GM20431 (cell line): ENCODE measurements around the gene CYP3A4.
"Not testable (repeated sequence)": the region's sequence is repeated elsewhere in the genome, so short reads cannot be mapped to it uniquely, and the experiment has no call there.

Experiments used
- in situ Hi-C: fragments of 300-500 bp; cut with MseI, MboI; formaldehyde crosslinking; loops from one replicate; pipeline ENCODE4 v1.15.0; 2020; ENCODE audit warnings: low sequenced_read_pairs; ENCODE audit not compliant: unreplicated experiment

Gene CYP3A4

DNA sequence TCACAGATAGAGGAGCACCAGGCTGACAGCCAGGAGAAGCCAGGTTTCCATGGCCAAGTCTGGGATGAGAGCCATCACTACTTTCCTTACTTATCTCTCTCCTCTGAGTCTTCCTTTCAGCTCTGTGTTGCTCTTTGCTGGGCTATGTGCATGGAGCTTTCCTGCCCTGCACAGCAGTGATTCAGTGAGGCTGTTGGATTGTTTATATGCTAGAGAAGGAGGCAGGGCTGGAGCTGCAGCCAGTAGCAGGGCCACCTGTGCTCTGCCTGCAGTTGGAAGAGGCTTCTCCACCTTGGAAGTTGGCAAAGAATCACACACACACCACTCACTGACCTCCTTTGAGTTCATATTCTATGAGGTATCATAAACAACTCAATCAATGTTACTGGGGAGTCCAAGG lies at the start of gene CYP3A4:
CYP3A4 (minus strand) TSS at position 178 of the 400 bp plus-strand sequence; CDS start at position 75, 103 bp downstream.
- in situ Hi-C loops = no loop called here

DNA sequence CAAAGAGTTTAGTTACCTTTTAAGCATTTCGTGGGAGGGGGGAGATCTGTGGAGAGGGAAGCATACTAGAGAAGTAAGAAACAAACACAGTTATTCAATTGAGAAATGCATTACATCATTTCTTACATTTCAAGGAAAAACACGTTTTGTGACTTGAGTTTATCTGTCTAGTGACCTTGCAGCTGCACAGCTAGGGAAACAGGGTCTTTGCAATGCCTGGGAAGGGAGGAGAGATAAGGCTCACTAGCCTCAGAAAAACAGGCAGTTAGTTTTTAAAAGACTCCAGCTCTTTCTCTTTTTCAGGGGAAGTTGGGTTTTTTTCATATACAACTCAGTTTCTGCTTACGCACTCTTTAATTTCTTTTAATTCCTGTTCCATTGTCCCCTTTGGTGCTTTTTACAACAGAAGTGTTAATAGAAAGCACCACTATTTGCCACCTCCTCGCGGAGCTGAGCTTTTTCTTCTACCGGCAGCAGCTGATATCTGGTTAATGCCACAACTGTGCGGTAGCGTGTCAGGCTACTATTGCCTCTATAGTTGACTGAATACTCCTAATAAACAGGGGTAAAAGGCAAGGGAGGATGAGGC lies 49.4 kb upstream of the CYP3A4 start:
- in situ Hi-C loops = no loop called here

DNA sequence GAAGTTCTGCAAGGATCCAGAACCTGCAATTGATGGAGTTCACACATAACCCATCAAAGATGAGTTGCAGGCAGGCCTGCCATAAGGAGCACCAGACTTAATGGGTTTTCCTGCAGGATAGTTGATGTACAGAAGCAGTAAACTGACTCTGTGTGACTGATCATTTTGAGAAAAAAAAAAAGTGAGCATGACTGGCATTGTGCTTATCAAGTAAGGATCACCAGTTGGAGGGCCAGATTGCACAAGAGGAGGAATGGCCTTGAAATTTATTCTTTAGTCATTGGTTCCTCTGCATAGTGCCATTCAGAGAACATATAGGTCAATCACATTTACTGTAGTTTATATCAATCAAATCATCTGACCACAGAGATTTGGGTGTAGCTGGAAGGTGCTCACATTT lies 47.6 kb upstream of the CYP3A4 start:
- in situ Hi-C loops = no loop called here

DNA sequence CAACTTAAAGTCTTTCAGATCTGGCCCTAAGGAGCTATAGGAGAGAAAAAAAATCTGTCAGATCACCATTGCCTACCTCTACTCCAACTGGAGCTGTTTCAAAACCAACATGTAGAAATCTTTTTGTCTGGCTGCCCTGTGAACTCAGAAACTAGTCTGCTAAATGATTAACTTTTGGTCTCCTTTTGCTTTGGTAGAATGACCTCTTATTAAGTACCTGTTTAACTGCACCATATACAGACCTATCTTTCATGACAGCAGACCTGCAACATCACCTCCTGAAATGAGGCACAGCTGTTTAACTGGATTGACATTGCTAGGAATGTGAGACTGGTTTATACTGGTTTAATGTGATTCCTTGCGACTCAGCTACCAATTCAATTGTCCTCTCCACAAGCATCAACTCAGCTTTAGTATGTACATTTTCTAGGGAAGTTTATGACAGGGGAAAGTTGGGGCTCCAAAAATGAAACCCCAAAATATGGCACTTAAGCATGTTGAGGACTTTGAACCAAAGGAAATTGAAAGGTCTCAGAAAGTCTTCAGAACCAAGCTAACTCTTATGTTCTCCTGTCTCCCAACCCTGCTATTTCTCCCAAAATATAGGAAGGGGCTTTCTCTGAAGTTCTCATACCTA lies 45.7 kb upstream of the CYP3A4 start:
- in situ Hi-C loops = no loop called here

DNA sequence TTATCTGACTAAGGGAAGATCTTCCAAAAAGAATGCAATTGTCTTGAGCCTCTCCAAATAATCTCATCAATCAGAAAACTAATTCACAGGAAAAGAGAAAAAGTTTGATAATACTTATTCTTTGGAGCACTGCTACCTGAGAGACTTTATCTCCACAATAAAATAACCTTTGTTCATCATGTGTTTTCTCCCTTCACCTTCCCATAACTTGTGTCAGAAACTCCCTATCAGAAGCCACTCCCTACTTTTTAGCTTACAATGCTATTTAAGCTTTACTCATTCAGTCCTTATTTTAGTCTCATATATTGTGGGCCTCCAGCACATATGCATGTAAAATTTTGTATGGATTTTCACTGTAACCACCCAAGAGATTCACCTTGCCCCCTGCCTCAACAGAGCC lies 44.8 kb upstream of the CYP3A4 start:
- in situ Hi-C loops = no loop called here

DNA sequence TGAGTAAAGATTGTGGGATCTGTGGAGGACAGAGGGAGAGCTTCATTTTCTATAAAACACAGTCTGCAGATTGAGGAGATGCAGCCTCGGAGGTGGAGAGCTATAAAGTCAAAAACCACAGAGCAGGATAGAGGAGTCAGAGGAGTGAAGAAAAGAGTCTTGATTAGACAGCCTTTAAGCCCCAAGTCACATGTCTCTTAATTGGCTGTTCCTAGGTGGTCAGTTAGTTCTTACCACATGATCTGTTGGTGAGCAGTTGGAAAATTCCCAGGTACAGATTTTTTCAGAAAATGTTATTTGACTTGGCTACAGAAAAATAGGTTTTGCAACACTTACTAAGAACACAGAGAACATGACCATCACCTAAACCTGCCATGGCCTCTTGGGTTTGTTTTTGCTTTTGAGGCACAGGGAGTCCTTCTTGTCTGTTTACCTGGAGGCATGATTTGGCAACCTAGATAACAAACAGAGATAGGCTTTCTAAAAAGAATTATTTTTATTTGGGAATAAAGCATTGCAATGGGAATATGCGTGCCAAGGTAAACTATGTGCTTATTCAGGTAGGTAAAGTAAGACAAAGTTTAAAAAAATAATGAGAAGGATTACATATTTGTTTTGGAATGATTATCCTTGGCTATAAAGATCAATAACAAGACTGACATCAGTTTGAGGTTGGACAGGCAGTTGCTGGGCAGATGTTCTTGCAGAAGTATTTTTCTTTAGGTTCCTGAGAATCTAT lies 43.2 kb upstream of the CYP3A4 start:
- in situ Hi-C loops = no loop called here

DNA sequence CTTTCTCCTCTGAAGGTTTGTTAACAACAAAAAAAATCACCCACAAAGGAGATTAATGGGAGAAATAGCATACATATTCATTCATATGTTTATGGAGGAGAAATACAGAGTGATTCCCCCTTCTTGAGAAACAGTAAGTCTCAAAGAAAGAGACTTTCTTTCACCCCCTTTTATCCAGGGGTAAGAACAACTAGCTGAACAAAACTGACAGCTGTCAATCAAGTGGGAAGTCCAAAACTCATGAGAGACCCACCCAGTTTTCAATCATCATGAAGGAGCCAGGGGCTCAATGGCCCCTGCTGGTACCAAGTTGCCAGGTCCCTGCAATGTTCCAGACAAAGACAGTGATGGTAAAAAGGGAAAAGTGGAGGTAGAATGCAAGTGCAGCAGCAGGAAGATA lies 41.9 kb upstream of the CYP3A4 start:
- in situ Hi-C loops = no loop called here

DNA sequence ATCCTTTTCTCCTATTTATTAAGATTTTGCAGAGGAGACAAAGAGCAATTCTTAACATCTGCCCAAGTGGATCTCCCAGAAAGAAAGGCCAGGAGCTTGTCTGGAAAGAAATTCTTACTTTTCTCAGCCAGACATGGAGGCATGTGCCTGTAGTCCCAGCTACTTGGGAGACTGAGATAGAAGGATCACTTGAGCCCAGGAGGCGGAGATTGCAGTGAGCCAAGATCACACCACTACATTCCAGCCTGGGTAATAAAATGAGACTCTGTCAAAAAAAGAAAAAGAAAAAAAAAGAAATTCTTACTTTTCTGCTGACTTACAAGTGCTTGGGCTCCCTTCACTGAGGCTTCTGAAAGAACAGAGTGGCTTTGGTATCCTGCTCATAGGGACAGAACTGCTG lies 41.5 kb upstream of the CYP3A4 start:
- in situ Hi-C loops = no loop called here

DNA sequence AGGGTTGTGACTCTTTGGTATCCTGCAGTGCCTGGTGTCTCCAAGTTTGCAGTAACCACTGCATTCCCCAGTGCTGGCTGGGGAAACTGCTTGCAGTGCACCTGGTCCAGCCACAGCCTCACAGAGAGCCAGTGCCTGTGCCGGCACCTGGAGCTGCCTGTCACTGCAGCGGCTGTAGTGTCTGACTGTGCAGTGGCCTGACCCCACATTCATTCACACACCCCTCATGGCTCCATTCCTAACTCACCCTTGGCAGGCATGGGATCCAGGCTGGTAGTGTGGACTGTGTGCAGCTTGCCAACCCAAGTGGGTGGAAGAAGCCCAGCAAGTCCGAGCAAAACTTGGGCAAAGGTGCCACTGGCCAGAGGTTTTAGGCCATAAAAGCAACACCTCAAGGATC lies 40.1 kb upstream of the CYP3A4 start:
- in situ Hi-C loops = no loop called here

DNA sequence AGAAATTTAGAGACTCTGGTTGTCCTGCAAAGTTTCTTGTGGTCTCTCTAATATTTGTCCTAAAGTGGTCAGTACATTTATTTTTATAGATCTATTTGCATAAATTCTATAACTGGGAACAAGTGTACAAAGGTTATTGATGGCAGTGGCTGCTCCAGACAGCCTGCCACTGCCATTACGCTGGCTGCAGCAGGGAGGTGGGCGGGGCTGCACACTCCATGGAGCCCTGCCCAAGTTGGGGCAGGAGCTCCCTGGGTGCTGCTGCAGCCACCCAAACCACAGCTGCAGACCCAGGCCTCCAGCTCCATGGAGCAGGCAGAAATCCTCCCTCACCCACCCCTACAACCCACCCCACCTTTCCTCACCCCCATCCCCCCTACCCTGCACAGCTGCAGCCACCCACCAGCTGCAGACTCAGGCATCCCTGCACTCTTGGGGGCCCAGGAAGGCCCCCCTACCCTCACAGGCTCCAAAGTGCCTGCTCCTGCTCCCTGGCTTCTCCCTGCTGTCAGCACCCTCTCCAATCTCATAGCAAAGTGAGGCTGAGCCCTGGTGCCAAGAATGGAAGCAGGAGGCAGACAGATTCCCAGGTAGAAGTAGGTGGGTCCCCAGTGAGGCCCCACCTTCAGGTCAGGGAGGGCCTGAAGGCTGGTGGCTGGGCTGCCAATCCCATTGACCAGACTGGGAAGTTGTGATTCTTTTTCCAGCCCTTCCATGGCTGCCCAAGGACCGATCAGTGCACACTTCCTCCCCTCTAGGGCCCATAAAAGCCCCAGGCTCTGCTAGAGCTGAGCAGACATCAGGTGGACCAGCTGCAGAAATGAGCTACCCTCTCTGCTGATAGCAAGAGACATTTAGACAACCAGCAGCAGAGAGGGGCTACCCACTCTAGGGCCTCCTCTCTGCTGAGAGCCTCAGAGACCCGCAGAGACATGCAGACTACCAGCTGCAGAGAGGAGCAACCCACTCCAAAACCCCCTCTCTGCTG lies 39.0 kb upstream of the CYP3A4 start:
- in situ Hi-C loops = no loop called here

DNA sequence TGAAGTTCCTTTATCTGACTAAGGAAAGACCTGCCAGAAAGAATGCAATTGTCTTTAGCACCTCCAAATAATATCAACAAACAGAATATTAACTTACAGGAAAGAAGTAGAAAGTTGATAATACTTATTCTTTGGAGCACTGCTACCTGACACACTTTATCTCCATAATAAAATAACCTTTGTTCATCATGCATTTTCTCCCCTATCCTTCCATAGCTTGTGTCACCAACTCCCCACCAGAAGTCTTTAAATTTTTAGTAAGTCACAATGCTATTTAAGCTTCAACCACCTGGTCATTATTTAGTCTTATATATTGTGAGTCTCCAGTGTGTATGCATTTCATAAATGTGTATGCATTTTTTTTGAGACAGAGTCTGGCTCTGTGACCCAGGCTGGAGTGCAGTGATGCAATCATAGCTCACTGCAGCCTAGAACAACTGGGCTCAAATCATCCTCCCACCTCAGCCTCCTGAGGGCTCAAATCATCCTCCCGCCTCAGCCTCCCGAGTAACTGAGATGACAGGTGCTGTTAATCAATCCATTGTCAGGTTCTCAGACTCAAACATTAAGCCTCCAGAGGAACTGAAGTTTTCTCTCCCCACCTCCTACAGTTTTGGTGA lies 36.5 kb upstream of the CYP3A4 start:
- in situ Hi-C loops = no loop called here

DNA sequence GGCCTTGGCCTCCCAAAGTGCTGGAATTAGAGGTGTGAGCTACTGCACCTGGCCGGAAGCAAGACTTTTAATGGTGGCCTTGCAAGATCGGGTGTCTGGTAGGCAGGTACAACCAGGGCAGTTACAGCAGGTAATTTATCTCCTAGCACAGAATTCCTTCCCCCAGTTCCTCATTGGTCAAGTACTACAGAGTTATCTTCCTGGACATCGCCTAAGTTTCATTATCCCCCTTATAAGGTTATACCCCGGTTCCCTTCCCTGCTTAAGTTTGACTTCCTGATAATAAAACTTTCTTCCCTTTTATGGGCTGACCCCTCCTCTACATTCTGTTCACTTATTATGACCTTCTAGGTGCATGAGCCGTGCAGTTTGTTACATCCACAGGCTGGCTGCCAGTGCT lies 24.8 kb upstream of the CYP3A4 start:
- in situ Hi-C loops = no loop called here

DNA sequence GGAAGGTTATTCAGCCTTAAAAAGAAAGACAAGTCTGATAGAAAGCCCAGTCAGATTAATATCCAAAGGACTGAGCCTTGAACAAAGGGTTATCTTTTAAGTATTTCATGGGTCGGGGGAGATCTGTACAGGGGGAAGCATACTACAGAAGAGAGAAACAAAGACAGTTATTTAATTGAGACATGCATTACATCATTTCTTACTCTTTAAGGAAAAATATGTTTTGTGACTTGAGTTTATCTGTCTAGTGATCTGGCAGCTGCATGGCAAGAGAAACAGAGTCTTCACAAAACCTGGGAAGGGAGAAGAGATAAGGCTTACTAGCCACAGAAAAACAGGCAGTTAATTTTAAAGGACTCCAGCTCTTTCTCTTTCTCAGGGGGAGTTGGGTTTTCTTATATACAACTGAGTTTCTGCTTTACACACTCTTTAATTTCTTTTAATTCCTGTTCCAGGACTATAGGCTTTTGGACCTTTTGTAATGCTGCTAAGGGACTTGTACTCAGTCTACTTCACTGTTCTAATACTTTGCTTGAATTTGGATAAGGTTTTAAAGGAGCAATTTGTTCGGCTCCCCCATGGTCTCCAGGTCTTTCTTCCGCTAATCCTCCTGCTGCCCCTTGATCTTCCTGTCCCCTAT lies 23.0 kb upstream of the CYP3A4 start:
- in situ Hi-C loops = no loop called here

DNA sequence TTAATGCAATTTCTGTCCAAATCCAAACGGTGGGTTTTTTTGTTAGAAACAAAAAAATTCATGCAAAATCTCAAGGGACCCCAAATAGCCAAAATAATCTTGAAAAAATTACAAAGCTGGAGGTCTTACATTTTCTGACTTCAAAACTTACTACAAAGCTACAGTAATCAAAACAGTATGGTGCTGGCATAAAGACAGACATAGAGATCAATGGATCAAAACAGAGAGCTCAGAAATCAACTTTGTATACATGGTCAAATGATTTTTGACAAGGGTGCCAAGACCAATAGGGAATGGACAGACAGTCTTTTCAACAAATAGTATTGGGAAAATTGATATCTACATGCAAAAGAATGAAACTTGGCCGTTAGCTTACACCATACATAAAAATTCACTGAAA lies 21.7 kb upstream of the CYP3A4 start:
- in situ Hi-C loops = no loop called here

DNA sequence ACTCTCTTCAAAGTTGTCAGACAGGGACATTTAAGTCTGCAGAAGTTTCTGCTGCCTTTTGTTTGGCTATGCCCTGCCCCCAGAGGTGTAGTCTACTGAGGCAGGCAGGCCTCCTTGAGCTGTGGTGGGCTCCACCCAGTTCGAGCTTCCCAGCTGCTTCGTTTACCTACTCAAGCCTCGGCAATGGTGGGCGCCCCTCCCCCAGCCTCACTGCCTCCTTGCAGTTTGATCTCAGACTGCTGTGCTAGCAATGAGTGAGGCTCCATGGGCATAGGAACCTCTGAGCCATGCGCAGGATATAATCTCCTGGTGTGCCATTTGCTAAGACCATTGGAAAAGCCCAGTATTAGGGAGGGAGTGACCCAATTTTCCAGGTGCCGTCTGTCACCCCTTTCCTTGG lies 19.1 kb upstream of the CYP3A4 start:
- in situ Hi-C loops = not testable (repeated sequence)

DNA sequence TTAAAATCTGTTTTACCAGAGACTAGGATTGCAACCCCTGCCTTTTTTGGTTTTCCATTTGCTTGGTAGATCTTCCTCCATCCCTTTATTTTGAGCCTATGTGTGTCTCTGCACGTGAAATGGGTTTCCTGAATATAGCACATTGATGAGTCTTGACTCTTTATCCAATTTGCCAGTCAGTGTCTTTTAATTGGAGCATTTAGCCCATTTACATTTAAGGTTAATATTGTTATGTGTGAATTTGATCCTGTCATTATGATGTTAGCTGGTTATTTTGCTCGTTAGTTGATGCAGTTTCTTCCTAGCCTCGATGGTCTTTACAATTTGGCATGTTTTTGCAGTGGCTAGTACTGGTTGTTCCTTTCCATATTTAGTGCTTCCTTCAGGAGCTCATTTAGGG lies 17.4 kb upstream of the CYP3A4 start:
- in situ Hi-C loops = not testable (repeated sequence)

DNA sequence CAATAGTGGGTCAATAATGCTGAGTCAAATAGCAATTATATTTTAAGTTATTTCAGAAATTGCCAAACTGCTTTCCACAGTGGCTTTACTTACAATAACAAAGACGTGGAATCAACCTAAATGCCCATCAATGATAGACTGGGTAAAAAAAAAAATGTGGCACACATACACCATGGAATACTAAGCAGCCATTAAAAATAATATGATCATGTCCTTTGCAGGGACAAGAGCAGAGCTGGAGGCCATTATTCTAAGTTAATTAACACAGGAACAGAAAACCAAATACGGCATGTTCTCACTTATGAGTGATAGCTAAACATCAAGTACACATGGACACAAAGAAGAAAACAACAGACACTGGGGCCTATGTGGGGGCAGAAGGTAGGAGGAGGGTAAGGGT lies 15.0 kb upstream of the CYP3A4 start:
- in situ Hi-C loops = no loop called here

DNA sequence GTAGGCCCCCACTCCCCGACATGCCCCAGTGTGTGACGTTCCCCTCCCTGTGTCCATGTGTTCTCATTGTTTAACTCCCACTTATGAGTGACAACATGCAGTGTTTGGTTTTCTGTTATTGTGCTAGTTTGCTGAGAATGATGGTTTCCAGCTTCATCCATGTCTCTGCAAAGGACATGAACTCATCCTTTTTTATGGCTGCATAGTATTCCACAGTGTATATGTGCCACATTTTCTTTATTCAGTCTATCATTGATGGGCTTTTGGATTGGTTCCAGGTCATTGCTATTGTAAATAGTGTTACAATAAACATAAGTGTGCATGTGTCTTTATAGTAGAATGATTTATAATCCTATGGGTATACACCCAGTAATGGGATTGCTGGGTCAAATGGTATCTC lies 11.9 kb upstream of the CYP3A4 start:
- in situ Hi-C loops = not testable (repeated sequence)
